HepG2 (cell line): Measurements from ENCODE around the gene CNTFR. TPM values are rescaled to one million over a fixed set of nuclear protein-coding genes. Genes with fewer than 3 reads are reported as not detected.
A peak's percentile ranks its signal among the peaks of the same experiment; 100 is the strongest.

ENCODE experiments used
- BCLAF1 ChIP-seq: fragments of 450-650 bp; IDR thresholded peaks from 2 replicates; pipeline ENCODE4 v1.6.1; 2017; ENCODE audit warnings: mild to moderate bottlenecking
- HOXD1 ChIP-seq: sonication (generic); formaldehyde crosslinking; IDR thresholded peaks from 2 replicates; pipeline ENCODE4 v1.5.0; 2020; ENCODE audit warnings: missing genetic modification reagents
- JUN ChIP-seq: sonication (generic); formaldehyde crosslinking; IDR thresholded peaks from 2 replicates; pipeline ENCODE4 v1.4.0; 2020; ENCODE audit warnings: mild to moderate bottlenecking, missing genetic modification reagents
- JUNB ChIP-seq: sonication (generic); formaldehyde crosslinking; IDR thresholded peaks from 2 replicates; pipeline ENCODE4 v1.8.0; 2022; ENCODE audit warnings: missing genetic modification reagents, mild to moderate bottlenecking, borderline replicate concordance
- MLXIP ChIP-seq: sonication (generic); formaldehyde crosslinking; IDR thresholded peaks from 2 replicates; pipeline ENCODE4 v1.9.0; 2021; ENCODE audit warnings: missing genetic modification reagents, borderline replicate concordance
- NAIF1 ChIP-seq: sonication (generic); formaldehyde crosslinking; IDR thresholded peaks from 2 replicates; pipeline ENCODE4 v1.5.0; 2020; ENCODE audit warnings: mild to moderate bottlenecking, missing genetic modification reagents, borderline replicate concordance
- SALL1 ChIP-seq: sonication (generic); formaldehyde crosslinking; IDR thresholded peaks from 2 replicates; pipeline ENCODE4 v1.8.0; 2022; ENCODE audit warnings: mild to moderate bottlenecking, missing genetic modification reagents
- SNAPC4 ChIP-seq: sonication (generic); formaldehyde crosslinking; IDR thresholded peaks from 2 replicates; pipeline ENCODE4 v1.4.0; 2020; ENCODE audit warnings: mild to moderate bottlenecking, missing genetic modification reagents
- SP4 ChIP-seq: sonication (generic); formaldehyde crosslinking; IDR thresholded peaks from 2 replicates; pipeline ENCODE4 v1.8.1; 2023; ENCODE audit warnings: mild to moderate bottlenecking, missing genetic modification reagents
- TP53 ChIP-seq: sonication (generic); formaldehyde crosslinking; conservative IDR thresholded peaks from 2 replicates; pipeline ENCODE4 v1.4.0; 2020; ENCODE audit warnings: missing genetic modification reagents
- ZNF275 ChIP-seq: sonication (generic); formaldehyde crosslinking; IDR thresholded peaks from 2 replicates; pipeline ENCODE4 v1.8.0; 2022; ENCODE audit warnings: missing genetic modification reagents, mild to moderate bottlenecking, inconsistent platforms, borderline replicate concordance
- ZNF326 ChIP-seq: sonication (generic); formaldehyde crosslinking; IDR thresholded peaks from 2 replicates; pipeline ENCODE4 v1.4.0; 2020; ENCODE audit warnings: missing genetic modification reagents, borderline replicate concordance
- ZNF343 ChIP-seq: sonication (generic); formaldehyde crosslinking; IDR thresholded peaks from 2 replicates; pipeline ENCODE4 v1.4.0; 2020; ENCODE audit warnings: mild to moderate bottlenecking, missing genetic modification reagents
- ZSCAN5A ChIP-seq: sonication (generic); formaldehyde crosslinking; IDR thresholded peaks from 2 replicates; pipeline ENCODE4 v1.8.0; 2022; ENCODE audit warnings: mild to moderate bottlenecking, missing genetic modification reagents, borderline replicate concordance
- polyA plus RNA-seq, 8 experiments: library from polyadenylated mRNA; depleted of rRNA in 3 of 8; stranded (reverse) in 7 of 8; unstranded in 1 of 8; fragments of >200 nt; fragmentation: Illumina TruSeq in 4 of 8; extraction: Trizol in 4 of 8; gene quantifications; 2 replicates each; pipeline versions ENCODE4 v1.2.1 to v1.2.3, GENCODE V29; 2011 to 2016; ENCODE audit warnings: low read depth in 4 of 8, missing spikeins in 1 of 8, mixed read lengths in 1 of 8; ENCODE audit not compliant: insufficient read depth in 1 of 8
- total RNA-seq, 5 experiments: library from RNA; depleted of rRNA; stranded (reverse); fragments of >200 nt; fragmentation: Illumina TruSeq; extraction: Trizol; gene quantifications; 2 replicates each; pipeline ENCODE4 v1.2.3, GENCODE V29; 2016; ENCODE audit warnings: low read depth in 1 of 5

CNTFR gene
- total and polyA plus RNA-seq, 2 of the 13 experiments (the other 11 are each of a cell fraction or from before 2014, with no cell fraction given): not detected

GRCh38 chr9:34522971-34523797, 66.3 kb downstream of the CNTFR start, which contains the start of gene ENHO (continued):
- TF ChIP-seq MLXIP (CRISPR knock-in tag) (no peak), HOXD1 (CRISPR knock-in tag) (no peak), ZNF326 (CRISPR knock-in tag) (no peak), SALL1 (CRISPR knock-in tag) (peak; percentile 7; the same call in 1 of the 2 replicates), JUN (CRISPR knock-in tag) (no peak), JUNB (CRISPR knock-in tag) (no peak), BCLAF1 (no peak), ZNF275 (no peak), ZNF343 (CRISPR knock-in tag) (no peak), ZSCAN5A (CRISPR knock-in tag) (no peak), SP4 (CRISPR knock-in tag) (peak; percentile 43; the same call in 1 of the 2 replicates), NAIF1 (CRISPR knock-in tag) (no peak), TP53 (CRISPR knock-in tag) (no peak), SNAPC4 (CRISPR knock-in tag) (no peak)
